GM18909 (cell line): ENCODE results near the gene DNAJC18.

ENCODE experiments used
- ATAC-seq: cut with Tn5 transposase; IDR thresholded peaks from one replicate; pipeline ENCODE4 v1.9.1; 2021; ENCODE audit warnings: mild to moderate bottlenecking; ENCODE audit not compliant: unreplicated experiment, poor library complexity

The DNAJC18 gene

DNA sequence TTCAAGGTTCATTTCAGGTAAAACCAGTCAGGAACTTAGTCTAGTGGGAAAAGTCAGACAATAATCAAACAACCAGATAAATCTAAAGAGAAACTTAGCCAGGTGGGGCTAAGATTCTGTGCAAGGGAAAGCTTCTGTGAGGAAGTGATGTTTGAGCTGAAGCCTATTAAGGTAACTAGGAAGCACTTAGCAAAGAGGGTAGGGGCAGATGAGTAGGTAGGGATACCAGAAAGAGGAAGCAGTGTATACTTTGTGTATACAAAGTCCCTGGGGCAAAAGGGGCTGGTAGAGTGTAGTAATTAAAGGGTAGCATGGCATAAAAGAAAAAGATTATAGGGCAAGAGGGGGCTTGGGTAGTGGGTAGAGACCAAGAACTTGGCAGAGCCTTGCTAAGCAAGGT, 31.8 kb downstream of the DNAJC18 start:
- no peak for ATAC-seq

DNA sequence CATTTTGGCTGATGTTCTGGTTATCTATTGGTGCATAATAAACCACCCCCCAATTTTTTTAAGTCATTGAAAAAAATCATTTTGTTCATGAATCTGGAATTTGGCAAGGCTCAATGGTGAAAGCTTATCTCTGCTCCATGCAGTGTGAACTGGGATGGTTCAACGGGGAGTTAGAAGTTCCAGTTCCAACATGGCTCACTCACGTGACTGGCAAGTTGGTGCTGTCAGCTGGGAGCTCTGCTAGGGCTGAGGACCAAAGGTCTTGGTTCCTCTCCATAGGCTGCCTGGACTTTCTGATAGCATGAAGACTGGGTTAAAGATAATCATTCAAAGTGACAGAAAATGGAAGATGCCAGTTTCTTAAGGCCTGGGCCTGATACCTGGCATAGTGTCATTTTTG, 32.4 kb downstream of the DNAJC18 start:
- no peak for ATAC-seq

DNA sequence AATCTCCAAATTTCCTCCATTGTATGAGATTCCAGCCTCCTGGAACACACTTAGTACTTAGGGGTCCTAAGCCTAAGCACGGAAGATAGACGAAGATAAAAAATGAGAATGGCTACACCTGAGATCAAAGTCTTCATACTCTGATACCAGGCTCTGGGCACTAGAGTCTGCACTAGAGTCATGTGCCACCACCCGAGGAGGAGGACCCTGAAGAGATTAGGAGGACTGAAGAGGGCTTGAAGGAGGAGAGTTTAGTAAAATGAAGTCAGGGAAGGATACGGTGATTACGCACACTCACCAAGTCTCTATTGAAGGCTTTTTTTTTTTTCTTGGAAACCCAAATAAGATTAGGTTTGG, 34.9 kb downstream of the DNAJC18 start:
- ATAC-seq, result no peak

DNA sequence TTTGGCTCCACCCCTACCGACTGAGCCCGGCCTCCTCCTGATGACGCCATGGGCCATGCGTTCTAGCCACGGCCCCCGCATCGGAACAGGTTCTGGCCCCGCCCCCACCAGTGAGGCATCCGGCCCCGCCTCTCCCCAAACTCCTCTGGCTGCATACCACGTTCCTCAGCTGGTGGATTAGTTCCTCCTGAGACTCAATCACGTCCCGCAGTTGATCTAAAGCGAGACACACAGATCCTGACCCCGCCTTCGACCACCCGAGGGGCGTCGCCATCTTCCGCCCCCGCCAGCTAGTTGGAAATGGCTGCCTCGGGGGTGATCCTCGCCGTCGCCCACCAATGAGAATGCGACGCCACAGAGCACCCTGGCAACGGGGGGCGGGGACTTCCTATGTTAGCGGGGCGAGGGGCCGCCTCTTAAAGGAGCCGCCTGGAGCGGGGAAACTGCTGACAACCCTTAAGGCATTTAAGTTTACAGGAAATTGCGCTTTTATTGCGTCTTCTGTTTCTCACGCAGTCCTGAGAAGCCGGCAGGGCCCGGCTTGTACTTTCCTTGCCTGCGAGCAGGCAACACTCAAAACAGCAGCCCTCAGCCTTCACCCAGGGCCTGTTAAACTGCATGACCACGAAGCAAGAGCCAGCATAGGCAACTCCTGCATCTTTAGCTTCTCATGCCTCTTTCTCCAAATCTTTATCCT, 35.4 kb downstream of the DNAJC18 start, which contains the start of gene SPATA24:
SPATA24 (minus strand) TSS at position 303 of the 697 bp plus-strand sequence; CDS start at position 274, 29 bp downstream.
- ATAC-seq, result peak; percentile 86

DNA sequence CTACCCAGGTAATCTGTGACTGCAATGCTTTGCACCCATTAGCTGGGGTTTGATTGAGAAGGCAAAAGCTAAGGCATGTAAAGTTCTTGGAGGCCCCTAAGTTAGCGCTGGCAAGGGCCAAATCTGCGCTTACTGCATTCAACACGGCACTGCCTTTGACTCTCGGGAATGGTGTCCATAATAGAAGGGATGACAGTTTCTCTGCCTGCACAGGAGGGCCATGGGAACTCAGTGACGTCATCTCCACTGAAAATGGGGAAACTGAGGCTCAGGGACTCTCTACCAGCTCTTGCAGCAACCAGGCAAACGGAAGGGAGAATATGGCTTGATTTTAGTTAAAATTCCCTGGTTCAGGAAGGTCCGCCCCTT, 35.9 kb downstream of the DNAJC18 start:
- ATAC-seq, result peak; percentile 3

DNA sequence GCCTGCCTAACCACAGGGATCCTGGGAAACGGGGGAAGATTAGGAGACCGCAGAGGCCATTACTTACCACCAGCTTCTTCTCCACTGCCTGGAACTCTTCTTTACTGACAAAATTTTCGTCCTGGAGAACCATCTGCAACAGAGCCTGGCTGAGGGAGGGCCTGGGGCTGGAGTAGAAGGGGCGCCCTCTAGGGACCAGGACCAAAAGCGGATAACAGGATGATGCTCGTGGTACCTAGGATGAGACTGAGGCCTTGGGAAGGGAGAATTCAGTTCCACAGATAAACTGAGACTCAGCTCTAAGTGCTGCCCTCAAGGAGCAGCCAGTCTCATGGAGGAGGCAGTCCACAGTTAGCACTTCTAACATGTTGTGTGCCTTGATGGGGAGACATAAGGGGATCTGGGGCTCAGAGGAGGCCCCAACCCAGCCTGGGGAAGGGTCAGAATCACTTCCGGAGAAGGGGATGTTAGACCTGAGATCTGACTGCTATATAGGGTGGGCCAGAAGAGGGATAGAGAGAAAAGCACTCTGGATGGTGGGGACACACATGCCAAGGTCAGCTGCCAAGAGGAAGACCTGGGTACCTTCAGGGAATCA, 36.7 kb downstream of the DNAJC18 start:
- no peak for ATAC-seq

DNA sequence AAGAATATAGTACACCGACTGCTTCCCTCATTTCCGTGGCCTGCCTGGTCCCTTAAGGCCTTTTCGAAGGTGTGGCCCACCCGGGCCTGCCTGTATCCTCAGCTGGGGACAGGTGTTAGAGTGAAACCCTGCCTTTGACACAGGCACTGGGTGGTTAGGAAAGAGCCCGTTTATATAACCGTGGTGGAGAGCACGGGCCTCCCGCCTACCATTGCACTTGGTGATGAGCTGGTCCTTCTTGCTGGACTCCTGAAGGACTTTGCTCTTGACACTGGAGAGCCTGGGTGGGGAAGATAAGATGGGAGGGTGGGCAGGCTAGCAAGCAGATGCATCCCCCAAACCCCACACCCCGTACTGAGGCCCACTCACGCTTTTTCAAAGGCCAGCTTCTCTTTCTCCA, 37.8 kb downstream of the DNAJC18 start:
- no peak for ATAC-seq

DNA sequence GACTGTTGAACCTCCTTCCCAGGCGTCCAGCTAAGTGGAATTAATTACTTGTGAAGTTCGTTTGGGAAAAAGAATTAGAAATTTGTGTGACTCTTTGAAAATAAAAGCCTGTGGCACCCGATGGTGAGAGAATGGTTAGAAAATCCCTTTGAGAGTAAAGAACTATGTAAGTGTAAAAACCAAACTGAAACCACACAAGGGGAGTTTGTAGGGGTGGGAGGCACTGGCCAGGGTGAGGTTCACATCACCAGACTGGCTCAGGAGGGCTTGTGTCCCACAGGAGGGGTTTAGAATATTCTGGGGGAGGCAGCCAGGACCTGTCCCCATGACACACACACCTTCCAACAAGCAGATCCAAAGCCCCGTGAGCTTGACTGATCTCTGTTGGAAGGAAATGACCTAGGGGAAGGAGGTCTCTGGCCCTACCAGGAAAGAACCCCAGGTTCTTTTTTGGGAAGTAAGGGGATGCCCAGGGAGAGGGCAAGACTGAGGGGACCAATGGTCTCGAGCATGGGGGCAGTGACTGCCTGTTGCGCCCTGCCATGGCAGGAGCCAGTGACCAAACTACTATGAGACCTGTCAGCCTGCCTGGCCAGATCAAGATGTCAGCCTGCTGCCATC, 39.7 kb downstream of the DNAJC18 start:
- ATAC-seq, result no peak

DNA sequence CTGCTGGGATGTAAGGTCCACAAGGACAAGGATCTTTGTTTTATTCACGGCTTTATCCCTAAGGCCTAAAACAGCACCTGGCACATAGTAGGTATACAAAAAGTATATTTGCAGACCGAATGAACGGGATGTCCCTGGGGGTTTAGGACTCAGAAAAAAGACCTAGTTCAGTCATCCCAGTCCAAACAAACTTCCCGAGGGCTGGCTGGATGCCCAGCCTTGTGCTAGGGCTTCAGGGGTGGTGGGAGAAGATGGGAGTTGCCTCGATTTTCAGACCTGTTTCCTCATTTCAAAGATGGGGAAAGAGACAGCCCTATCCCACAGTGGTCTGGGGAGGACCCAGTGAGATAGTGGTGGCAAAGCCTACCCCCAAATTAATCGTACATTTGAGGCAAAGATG, 41.4 kb downstream of the DNAJC18 start:
- ATAC-seq, result no peak

DNA sequence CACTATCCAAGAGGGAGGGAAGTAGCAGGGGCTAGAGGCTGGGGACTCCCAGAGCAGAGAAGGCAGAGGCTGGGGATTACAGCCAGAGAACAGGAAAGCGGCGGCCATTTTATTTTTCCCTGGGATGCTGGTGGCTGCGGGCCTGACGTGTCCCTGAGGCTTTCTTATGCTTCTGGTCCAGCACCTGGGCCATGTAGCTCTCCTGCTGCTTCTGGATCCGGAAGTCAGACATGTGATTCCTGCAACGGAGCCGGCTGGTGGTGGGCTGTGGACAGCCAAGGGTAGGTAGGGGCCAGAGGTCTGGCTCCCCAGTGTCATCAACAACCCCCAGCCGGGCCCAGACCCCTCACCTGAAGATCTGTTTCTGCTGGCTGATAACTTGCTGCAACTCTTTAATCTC, 42.6 kb downstream of the DNAJC18 start:
- ATAC-seq, result no peak

DNA sequence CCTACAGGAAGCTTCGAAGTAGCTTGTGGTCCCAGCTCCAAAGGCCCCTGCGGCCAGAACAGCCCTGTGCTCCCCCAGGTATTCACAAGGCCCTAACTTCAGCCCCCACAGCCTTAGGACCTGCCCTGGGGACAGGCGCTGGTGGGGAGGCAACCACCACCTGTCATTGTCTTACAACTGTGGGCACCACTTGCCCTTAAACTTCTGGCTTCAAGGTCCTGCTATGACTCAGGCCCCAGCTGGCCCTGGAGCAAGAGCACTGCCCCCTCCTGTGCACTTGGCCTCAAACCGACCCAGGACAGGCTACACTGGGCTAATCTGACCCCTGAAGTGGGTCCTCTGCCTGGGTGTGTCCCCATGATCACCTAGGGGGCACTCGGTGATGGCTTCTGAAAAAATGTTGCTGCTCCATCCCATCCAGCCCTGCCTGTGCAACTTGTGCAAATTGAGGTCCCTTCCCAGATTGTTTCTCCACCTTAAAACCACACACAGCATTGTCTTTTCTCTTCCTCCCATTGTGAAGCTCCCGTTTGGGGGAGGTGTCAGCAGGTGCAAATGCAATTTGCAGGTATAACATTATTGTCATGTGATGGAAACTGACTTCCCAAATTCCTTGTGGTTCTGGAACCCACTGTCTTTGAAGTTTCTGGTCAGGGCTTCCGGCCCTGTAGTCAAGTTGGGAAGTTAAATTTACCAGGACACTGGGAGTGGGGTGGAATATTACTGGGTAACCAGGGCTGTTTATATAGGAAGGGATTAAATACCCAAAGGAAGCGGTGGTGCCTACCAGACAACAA, 43.3 kb downstream of the DNAJC18 start:
- no peak for ATAC-seq

DNA sequence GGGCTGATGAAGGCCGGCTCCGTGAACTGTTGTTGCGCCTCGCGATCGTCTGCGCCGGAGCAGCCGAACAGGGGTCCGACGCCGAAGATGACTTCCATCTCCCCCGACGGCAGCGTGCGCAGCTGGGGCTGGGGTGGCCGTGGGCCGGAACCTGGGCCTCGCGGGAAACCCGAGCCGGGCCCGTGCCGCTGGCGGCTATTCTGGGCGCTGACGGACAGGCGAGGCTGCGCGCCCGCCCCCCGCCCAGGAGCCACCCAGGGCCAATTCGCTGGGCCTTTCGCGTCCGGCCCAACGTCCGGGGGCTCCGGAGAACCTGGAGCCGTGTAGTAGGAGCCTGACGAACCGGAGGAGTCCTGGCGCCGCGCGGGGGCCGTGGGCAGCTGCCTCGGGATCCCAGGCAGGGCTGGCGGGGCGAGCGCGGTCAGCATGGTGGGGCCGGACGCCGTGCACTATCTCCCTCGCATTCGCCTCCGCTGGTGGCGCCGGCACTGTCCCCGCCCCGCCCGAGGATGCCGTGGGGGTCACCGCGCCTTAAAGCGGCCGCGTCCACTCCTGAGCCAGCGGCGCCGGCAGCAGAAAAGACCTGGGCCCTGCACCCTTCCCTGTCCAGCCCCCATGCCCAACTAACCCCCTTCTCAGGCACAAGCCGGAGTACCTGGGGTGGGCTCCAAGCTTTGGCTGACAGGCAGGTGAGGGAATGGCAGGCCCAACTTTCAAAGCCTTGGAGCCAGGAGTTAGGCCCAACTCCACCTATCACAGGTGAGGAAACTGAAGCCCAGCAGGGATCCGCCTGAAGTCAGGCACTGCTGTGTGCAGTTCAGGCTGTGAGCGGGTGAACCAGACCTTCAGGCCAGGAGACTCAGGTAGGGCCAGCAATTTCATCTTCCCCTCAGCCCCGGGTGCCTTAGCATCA, 44.4 kb downstream of the DNAJC18 start, which contains the start of gene PROB1:
PROB1 (minus strand) TSS at position 451 of the 913 bp plus-strand sequence; CDS start at position 428, 23 bp downstream.
- ATAC-seq, result no peak

DNA sequence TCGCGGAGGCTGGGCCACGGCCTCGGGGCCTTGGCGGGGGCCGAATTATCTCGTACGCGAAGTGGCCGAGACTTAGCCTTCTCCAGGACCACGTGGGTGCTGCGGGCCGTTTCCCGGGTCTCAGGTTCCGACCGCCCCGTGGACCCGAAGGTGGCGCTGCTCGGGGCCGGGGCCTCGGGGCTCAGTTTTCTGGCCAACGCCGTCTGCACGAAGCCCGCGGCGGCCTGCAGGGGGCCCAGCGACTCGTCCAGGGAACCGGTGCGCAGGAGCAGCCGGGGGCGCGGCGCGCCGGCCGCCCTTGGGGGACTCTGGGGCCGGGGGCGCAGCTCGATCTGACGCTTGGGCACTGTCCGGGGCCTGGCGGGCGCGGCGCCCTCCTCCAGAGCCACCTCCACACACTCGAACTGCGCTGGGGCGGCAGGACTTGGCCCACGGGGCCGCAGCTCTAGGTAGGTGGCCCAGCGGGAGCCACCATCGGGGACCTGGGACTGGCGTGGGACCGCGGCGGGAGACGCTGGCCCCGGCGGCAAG, 45.1 kb downstream of the DNAJC18 start:
- no peak for ATAC-seq

DNA sequence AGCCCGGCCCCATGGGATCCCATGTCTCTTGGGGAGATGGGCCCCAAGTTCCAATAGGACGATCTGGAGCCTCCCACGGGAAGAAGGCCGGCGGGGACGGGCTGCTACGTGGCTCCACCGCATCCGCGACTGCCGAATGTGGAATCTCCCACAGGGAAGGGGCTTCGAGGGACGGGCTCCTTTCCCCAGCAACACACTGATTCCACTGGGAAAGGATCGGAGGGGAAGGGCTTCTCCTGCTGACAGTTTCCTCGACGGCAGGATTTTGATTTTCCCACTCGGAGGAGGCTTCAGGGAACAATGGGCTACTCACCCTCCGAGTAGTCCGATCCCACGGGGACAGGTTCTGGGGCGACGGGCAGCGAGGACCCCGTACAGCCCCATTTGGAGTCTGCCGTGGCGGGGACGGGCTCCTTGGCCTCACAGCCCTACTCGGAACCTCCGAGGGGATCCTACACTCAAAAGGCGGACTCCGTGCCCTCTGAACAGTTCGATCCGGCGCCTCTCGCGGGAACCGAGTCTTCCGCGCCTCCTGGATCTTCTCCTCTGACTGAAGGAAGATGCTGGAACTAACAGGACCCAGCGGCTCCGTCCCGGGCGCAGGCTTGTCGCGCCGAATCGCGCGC, 45.7 kb downstream of the DNAJC18 start:
- ATAC-seq, result no peak

DNA sequence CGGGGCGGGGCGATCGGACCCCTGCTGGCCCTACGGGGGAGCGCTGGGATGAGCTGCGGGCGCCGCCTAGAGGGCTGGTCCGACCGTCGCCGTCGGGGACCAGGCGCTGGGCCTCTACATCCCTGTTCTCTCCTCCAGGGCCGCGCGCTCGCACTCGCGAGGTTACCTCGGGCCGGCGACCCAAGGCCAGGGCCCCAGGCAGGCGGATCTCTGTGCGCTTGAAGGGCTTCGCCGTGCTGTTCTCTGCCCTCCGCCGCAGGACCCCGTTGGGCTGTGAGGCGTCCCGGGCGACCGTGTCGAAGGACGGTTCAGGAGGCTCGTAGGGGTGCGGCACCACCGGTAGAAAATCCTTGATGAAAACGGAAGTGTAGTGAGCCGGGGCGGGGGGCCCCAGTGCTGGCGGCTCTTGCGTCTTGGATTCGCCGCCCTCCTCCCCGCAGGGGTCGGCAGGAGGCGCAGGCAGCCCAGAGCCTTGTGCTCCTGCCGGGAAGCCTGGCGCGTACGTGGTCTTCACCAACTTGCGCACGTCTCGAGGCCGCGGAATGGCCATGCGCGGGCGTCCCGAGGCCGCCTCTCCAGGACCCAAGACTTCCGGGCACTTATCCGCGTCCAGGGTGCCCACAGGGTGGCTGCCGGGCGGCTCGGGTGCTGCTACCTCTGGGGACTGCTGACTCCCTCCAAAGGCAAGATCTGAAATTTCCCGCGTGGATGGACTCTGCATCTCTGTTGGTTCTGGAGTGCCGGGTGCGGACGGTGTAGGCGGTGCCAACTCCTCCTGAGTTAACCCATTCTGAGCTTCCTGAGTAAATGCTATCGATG, 46.4 kb downstream of the DNAJC18 start:
- ATAC-seq, result peak; percentile 54

DNA sequence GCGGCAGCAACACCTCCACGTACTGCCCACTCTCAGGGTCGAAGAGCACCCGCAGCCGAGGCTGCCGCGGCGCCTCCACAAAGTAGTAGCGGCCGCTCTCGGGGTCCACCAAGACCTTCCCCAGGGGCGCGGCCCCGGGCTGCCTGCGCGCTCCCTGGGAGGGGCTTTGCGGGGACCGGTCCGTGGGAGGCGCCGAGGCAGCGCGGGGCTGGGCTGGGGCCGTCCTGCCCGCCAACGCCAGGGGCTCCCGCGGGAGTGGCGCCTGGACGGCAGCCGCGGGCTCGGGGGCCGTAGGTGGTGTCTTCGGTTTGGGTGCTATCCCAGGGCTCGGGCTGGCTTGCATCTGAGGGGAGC, 47.0 kb downstream of the DNAJC18 start:
- ATAC-seq, result no peak

DNA sequence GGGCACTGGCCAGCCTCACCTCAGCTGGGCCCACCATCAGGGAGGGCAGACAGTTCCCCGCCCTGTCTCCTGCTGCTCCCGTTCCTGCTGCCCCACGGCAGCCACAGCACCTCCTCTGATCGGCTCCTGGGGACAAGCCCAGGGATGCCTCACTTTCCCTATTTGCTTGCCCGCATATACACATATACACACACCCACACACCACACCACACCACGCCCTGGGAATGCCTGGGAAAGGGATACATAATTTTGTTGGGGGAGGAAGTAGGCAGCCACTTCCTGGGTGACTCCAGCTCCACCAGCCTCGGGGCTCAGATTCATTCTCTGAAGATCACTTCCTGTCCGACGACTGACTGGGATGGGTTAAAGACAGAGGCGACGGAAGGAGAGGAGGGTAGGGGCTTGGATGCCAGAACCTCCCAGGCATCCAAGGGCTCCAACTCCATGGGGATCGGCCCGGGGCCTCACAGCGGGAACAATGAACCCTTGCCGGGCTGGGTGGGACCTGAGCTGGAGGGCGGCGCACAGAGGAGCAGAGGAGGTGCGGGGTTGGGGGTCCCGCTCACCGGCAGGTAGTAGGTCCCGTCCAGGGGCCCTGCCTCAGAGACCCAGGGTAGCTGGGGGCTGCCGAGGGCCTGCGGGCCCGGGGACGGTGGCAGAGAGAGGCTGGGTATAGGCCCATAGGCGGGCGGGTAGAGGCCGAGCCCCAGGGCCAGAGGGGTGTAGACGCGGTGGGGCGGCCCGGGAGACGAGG, 47.6 kb downstream of the DNAJC18 start:
- no peak for ATAC-seq
